Suprapubic skin (tissue), 3 donors: ENCODE data around the gene CNTN2.

ENCODE experiments used
- POLR2AphosphoS5 ChIP-seq, 3 donors: sonication (generic); formaldehyde crosslinking; IDR thresholded peaks; one replicate each; pipeline ENCODE4 v1.6.1; 2017; ENCODE audit warnings: antibody characterized with exemption in 3 of 3
- TF ChIP-seq, protein P1 (sequence below), 2 donors: fragments of 200-600 bp in 1 of 2; fragments of 450-650 bp in 1 of 2; sonication (generic) in 1 of 2; IDR thresholded peaks; one replicate each; pipeline ENCODE4 v1.5.1; 2016 to 2019; ENCODE audit warnings: antibody characterized with exemption in 2 of 2, mild to moderate bottlenecking in 1 of 2, moderate library complexity in 1 of 2

DNA sequence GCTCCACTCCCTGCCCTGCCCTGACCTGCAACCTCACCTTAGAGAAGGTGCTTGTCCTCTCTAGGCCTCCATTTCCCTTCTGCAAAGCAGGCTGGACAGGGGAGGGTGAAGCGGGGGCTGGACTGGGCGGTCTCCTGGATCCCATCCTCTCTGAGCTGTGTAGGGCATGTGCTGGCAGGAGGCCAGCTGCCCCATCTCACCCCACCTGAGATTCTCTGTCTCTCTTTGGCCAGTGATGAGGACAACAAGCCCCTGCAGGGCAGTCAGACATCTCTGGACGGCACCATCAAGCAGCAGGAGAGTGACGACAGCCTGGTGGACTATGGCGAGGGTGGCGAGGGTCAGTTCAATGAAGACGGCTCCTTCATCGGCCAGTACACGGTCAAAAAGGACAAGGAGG lies 26.9 kb upstream of the CNTN2 start:
- TF ChIP-seq, protein P1, sequence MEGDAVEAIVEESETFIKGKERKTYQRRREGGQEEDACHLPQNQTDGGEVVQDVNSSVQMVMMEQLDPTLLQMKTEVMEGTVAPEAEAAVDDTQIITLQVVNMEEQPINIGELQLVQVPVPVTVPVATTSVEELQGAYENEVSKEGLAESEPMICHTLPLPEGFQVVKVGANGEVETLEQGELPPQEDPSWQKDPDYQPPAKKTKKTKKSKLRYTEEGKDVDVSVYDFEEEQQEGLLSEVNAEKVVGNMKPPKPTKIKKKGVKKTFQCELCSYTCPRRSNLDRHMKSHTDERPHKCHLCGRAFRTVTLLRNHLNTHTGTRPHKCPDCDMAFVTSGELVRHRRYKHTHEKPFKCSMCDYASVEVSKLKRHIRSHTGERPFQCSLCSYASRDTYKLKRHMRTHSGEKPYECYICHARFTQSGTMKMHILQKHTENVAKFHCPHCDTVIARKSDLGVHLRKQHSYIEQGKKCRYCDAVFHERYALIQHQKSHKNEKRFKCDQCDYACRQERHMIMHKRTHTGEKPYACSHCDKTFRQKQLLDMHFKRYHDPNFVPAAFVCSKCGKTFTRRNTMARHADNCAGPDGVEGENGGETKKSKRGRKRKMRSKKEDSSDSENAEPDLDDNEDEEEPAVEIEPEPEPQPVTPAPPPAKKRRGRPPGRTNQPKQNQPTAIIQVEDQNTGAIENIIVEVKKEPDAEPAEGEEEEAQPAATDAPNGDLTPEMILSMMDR (IDR thresholded peaks at IDR 0.05): no peak
- no peak for TF ChIP-seq POLR2AphosphoS5 (IDR thresholded peaks at IDR 0.05)
